SK-N-SH (cell line): ENCODE data around the gene EIPR1. TPM values are rescaled to one million over a fixed set of nuclear protein-coding genes. Genes with fewer than 3 reads are reported as not detected.
A peak's percentile ranks its signal among the peaks of the same experiment; 100 is the strongest.

Source experiments
- CTCF ChIA-PET: fragments of 300-600, 350-600 bp; formaldehyde crosslinking; extraction: SDS; loops from one replicate; lab custom pipeline; 2021; lab: Yijun Ruan, JAX
- POLR2A ChIA-PET: fragments of 350-600 bp; sonication (Branson Sonifier 250); formaldehyde crosslinking; extraction: SDS; loops from one replicate; lab custom pipeline; 2020; ENCODE audit warnings: antibody characterized with exemption, inconsistent platforms; lab: Yijun Ruan, JAX
- DNase-seq: peaks from one replicate; pipeline ENCODE4 v3.0.0; 2012
- H2AFZ ChIP-seq: fragments of 200-600 bp; sonication (generic); 2 replicates; pipeline ENCODE4 v1.8.1; 2016; ENCODE audit warnings: antibody characterized with exemption, mild to moderate bottlenecking, low read depth
- H3F3A ChIP-seq: fragments of 200-600 bp; sonication (generic); replicated peaks from 2 replicates; pipeline ENCODE3; 2016; ENCODE audit warnings: antibody characterized with exemption, mild to moderate bottlenecking; ENCODE audit not compliant: insufficient read depth
- H3K27ac ChIP-seq, 2 experiments: fragments of 200-500 bp in 1 of 2; fragments of 200-600 bp in 1 of 2; sonication (Bioruptor generic) in 1 of 2; sonication (generic), shearing (Covaris generic) in 1 of 2; 2 replicates each; pipeline versions ENCODE4 v1.5.1 to v1.6.1; 2014 to 2016; ENCODE audit warnings: low read depth in 2 of 2, inconsistent platforms in 1 of 2, low read length in 1 of 2, mild to moderate bottlenecking in 1 of 2, mixed read lengths in 1 of 2
- H3K27me3 ChIP-seq: fragments of 200-600 bp; sonication (generic), shearing (Covaris generic); 2 replicates; pipeline ENCODE4 v1.6.1; 2016; ENCODE audit warnings: mixed run types; ENCODE audit not compliant: insufficient read depth
- H3K36me3 ChIP-seq, 2 experiments: fragments of 200-500 bp in 1 of 2; fragments of 200-600 bp in 1 of 2; sonication (Bioruptor generic) in 1 of 2; sonication (generic) in 1 of 2; replicated peaks in 1 of 2; 2 replicates each; pipeline versions ENCODE3 to v1.5.1; 2014 to 2016; ENCODE audit warnings: low read length in 1 of 2, mild to moderate bottlenecking in 1 of 2; ENCODE audit not compliant: insufficient read depth in 2 of 2, control insufficient read depth in 1 of 2
- H3K4me1 ChIP-seq, 2 experiments: fragments of 200-500 bp in 1 of 2; fragments of 200-600 bp in 1 of 2; sonication (Bioruptor generic) in 1 of 2; sonication (generic), shearing (Covaris generic) in 1 of 2; 2 replicates each; pipeline versions ENCODE4 v1.5.1 to v1.6.1; 2014 to 2016; ENCODE audit warnings: low read depth in 1 of 2, low read length in 1 of 2, mixed run types in 1 of 2; ENCODE audit not compliant: insufficient read depth in 2 of 2, control insufficient read depth in 1 of 2
- H3K4me2 ChIP-seq: fragments of 200-600 bp; sonication (generic), shearing (Covaris generic); 2 replicates; pipeline ENCODE4 v1.6.1; 2017; ENCODE audit warnings: mixed run types
- H3K4me3 ChIP-seq, 2 experiments: fragments of 200-500 bp in 1 of 2; fragments of 200-600 bp in 1 of 2; sonication (Bioruptor generic) in 1 of 2; sonication (generic), shearing (Covaris generic) in 1 of 2; 2 replicates each; pipeline versions ENCODE4 v1.5.1 to v1.8.1; 2014 to 2016; ENCODE audit warnings: low read depth in 2 of 2, inconsistent platforms in 1 of 2, low read length in 1 of 2, mild to moderate bottlenecking in 1 of 2, mixed read lengths in 1 of 2, moderate library complexity in 1 of 2
- H3K79me2 ChIP-seq: fragments of 200-600 bp; sonication (generic); 2 replicates; pipeline ENCODE4 v1.8.1; 2017; ENCODE audit warnings: mild to moderate bottlenecking; ENCODE audit not compliant: insufficient read depth
- H3K9ac ChIP-seq: fragments of 200-600 bp; sonication (generic); 2 replicates; pipeline ENCODE4 v1.6.1; 2017; ENCODE audit warnings: mixed run types
- H3K9me2 ChIP-seq: fragments of 200-600 bp; sonication (generic); 2 replicates; pipeline ENCODE4 v1.6.1; 2017; ENCODE audit warnings: mixed run types
- H3K9me3 ChIP-seq: fragments of 200-600 bp; sonication (generic); 2 replicates; pipeline ENCODE4 v1.6.1; 2017; ENCODE audit warnings: mixed run types, mild to moderate bottlenecking, moderate library complexity
- H4K20me1 ChIP-seq: fragments of 200-600 bp; sonication (generic); 2 replicates; pipeline ENCODE4 v1.6.1; 2017; ENCODE audit warnings: mild to moderate bottlenecking, mixed run types; ENCODE audit not compliant: insufficient read depth
- CTCF ChIP-seq: fragments of 200-600 bp; sonication (generic); IDR thresholded peaks from 2 replicates; pipeline ENCODE4 v1.6.1; 2017; ENCODE audit warnings: antibody characterized with exemption, mild to moderate bottlenecking, moderate library complexity
- ELF1 ChIP-seq: IDR thresholded peaks from 2 replicates; pipeline ENCODE4 v1.4.0; 2012
- FOSL2 ChIP-seq: IDR thresholded peaks from 2 replicates; pipeline ENCODE4 v1.4.0; 2012; ENCODE audit warnings: low read depth, mild to moderate bottlenecking, moderate library complexity, borderline replicate concordance
- MAX ChIP-seq: IDR thresholded peaks from 2 replicates; pipeline ENCODE4 v1.4.0; 2012; ENCODE audit warnings: low read depth
- MXI1 ChIP-seq: IDR thresholded peaks from 2 replicates; pipeline ENCODE4 v1.6.1; 2012; ENCODE audit warnings: mild to moderate bottlenecking, low read depth, low read length, improper control_type of control experiment
- NFIC ChIP-seq: IDR thresholded peaks from 2 replicates; pipeline ENCODE4 v1.4.0; 2012; ENCODE audit warnings: borderline replicate concordance
- RFX5 ChIP-seq: IDR thresholded peaks from 2 replicates; pipeline ENCODE4 v1.6.1; 2012; ENCODE audit warnings: mild to moderate bottlenecking, improper control_type of control experiment, low read length
- YY1 ChIP-seq: IDR thresholded peaks from 2 replicates; pipeline ENCODE4 v1.4.0; 2012; ENCODE audit warnings: low read depth, mild to moderate bottlenecking
- WGBS: methylation state at CpG from one replicate; pipeline ENCODE4 v1.1.6; 2017; ENCODE audit warnings: low lambda C conversion rate; 5-methylcytosine and 5-hydroxymethylcytosine counted together
- polyA plus RNA-seq, 3 experiments: library from polyadenylated mRNA; depleted of rRNA; stranded (reverse); fragments of >200 nt; gene quantifications; 2 replicates each; pipeline ENCODE4 v1.2.3, GENCODE V29; 2012
- TF ChIP-seq, protein P1 (sequence below): fragments of 150-350 bp; IDR thresholded peaks from 2 replicates; pipeline ENCODE4 v1.6.1; 2016; ENCODE audit warnings: mild to moderate bottlenecking, low read depth, low read length

The EIPR1 gene
- polyA plus RNA-seq, 1 of the 3 experiments (the other 2 are of a cell fraction) = 85.9 TPM

DNA sequence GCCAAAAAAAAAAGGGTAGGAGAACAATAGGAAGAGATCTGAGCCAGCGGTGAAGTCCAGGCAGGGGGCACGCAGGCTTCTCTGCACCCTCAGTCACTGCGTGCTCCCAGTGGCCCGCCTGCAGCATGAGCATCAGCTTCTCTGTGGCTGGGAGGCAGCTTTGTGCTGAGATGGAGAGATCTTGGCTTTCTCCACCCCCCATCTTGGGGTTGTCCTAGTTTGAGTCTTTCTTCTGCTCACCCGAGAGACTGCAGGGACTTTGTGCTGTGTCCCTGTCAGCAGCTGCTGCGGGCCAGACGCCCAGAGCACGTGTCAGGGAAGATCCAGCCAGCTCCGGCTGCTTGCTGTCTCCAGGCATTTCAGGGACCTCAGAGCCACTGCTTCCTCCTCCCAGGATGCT lies 22.2 kb upstream of the EIPR1 start:
- peak; percentile 69 for DNase-seq
- Histone ChIP-seq H3K27ac (peak overlapping the region in 1 of 2 experiments; percentile 85; a peak in 2 of 4 replicates), H3K9me2 (no peaks in the 10 kb centered on the region), H3K9me3 (peaks cover 18% of the 10 kb centered on the region; the same call in 1 of the 2 replicates), H3K4me2 (no peak overlapping the region), H3K9ac (no peak overlapping the region), H3F3A (no peaks in the 10 kb centered on the region), H3K79me2 (peaks cover 70% of the 10 kb centered on the region), H3K4me3 (no peak overlapping the region), H2AFZ (no peak overlapping the region), H3K4me1 (peaks cover 0 to 25% of the 10 kb centered on the region in 2 experiments; a peak in 2 of 4 replicates), H3K36me3 (peaks cover 60 to 63% of the 10 kb centered on the region in 2 experiments), H3K27me3 (no peaks in the 10 kb centered on the region), H4K20me1 (no peaks in the 10 kb centered on the region)
- ChIA-PET POLR2A (interaction anchor here (0.6 to 1.1 kb wide), 2 partner anchors 22 to 663 kb away, joined by 3 to 4 read pairs; partner anchors contain the start of gene EIPR1), CTCF (interaction anchor here (1.0 to 3.5 kb wide), 4 partner anchors 9 to 24 kb away, joined by 3 to 29 read pairs (median 3); no protein-coding TSS in a partner anchor)
- WGBS = 78% methylated on average over 9 of the region's 9 CpGs
- TF ChIP-seq YY1 (no peak), MXI1 (peak; percentile 93), MAX (no peak)

DNA sequence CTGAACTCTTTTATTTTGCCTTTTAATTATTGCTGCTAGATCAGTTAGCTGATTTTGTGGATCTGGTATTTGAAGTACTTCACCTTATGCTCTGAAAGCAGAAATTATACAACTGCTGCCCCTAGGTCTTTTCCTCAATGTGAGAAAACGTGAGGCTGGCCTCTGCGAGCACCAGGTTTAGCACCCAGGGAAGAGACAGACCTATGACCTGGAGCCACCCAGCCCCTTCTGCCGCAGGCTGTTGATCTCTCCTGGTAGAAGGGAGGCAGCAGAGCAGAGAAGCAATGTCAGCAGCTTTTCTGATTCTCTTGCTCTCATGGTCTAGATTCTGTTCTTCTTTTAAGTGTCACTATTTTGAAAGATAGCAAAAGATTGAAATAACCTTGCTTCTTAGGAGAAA lies 21.8 kb upstream of the EIPR1 start:
- H3K9me2 ChIP-seq = no peaks in the 10 kb centered on the region
- no peak overlapping the region for H3K9ac ChIP-seq
- no peak for DNase-seq
- WGBS = 67% methylated on average over 3 of the region's 3 CpGs
- no peaks in the 10 kb centered on the region for H4K20me1 ChIP-seq
- no peak overlapping the region for H3K4me2 ChIP-seq
- peaks cover 0 to 25% of the 10 kb centered on the region in 2 experiments; a peak in 2 of 4 replicates for H3K4me1 ChIP-seq
- no peaks in the 10 kb centered on the region for H3F3A ChIP-seq
- H3K36me3 ChIP-seq = peaks cover 58 to 68% of the 10 kb centered on the region in 2 experiments
- POLR2A ChIA-PET = interaction anchor here (0.6 to 2.0 kb wide), 3 partner anchors 20 to 663 kb away, joined by 3 to 5 read pairs (median 4); partner anchors contain the start of genes EIPR1 and TRAPPC12
- peaks cover 18% of the 10 kb centered on the region; the same call in 1 of the 2 replicates for H3K9me3 ChIP-seq
- H3K79me2 ChIP-seq = peaks cover 70% of the 10 kb centered on the region
- TF ChIP-seq, protein P1, sequence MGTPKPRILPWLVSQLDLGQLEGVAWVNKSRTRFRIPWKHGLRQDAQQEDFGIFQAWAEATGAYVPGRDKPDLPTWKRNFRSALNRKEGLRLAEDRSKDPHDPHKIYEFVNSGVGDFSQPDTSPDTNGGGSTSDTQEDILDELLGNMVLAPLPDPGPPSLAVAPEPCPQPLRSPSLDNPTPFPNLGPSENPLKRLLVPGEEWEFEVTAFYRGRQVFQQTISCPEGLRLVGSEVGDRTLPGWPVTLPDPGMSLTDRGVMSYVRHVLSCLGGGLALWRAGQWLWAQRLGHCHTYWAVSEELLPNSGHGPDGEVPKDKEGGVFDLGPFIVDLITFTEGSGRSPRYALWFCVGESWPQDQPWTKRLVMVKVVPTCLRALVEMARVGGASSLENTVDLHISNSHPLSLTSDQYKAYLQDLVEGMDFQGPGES = no peak
- TF ChIP-seq ELF1 (no peak), YY1 (no peak), FOSL2 (no peak), RFX5 (no peak), CTCF (no peak), NFIC (no peak)
- H3K27me3 ChIP-seq = no peaks in the 10 kb centered on the region
- no peak overlapping the region for H2AFZ ChIP-seq
- peak overlapping the region in 1 of 2 experiments; percentile 85; a peak in 2 of 4 replicates for H3K27ac ChIP-seq
- H3K4me3 ChIP-seq = no peak overlapping the region
- CTCF ChIA-PET = interaction anchor here (0.6 to 3.5 kb wide), 11 partner anchors 9 to 1698 kb away, joined by 3 to 29 read pairs (median 3); no protein-coding TSS in a partner anchor
